Measurements from ENCODE around the gene ITGAV. TPM values are rescaled to one million over a fixed set of nuclear protein-coding genes. Genes with fewer than 3 reads are reported as not detected.

The ITGAV gene
- total and polyA plus RNA-seq, 2 of the 4 experiments (the other 2 are of a cell fraction), result 45.8 to 181 TPM

DNA sequence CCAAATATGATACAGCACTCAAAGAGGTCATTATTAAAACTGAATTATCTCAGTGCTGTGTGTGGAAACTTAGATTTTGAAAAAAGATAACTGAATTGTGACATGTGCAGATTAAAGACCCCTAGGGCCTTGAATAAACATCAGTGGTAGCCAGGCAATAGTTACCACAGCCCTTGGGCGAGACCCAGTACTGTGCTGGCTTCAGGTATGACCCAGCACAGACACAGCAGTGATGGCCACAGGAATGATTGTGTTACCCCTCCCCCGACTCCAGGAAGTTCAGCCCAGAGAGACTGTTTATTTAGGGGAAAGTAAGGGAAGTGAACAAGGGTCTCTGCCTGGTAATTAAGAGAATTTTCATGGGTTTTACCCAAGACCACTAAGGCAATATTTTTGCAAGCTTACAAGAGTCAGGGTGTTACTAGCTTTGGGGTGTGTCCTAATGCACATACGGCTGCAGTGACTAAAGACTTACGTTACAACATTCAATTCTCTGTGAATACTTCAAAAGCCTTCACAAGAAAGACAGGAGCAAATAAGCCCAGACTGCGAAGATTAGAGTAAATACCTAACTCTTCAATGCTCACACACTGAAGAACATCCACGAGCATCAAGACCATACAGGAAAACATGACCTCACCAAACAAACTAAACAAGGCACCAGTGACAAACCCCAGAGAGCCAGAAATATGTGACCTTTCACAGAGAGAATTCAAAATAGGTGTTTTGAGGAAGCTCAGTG lies 28.2 kb upstream of the ITGAV start:
- Histone ChIP-seq H3K4me2 (ENCODE audit: low read depth, low read length) (no peak overlapping the region), H4K20me1 (ENCODE audit: insufficient read depth, low read length) (no peaks in the 10 kb centered on the region), H2BK15ac (ENCODE audit: low read depth, low read length) (no peak overlapping the region), H2AFZ (replicated peaks; ENCODE audit: low read length, poor library complexity) (no peak overlapping the region), H3K27me3 (ENCODE audit: control insufficient read depth, insufficient read depth, low read length) (no peaks in the 10 kb centered on the region), H2AK9ac (replicated peaks; ENCODE audit: low read depth, low read length, poor library complexity) (no peak overlapping the region), H4K8ac (ENCODE audit: low read depth in 2 of 2, low read length in 2 of 2) (no peak overlapping the region), H3K18ac (ENCODE audit: low read depth, low read length) (no peak overlapping the region), H3K79me1 (ENCODE audit: low read depth in 1 of 2, low read length in 2 of 2) (no peaks in the 10 kb centered on the region), H3K9ac (ENCODE audit: low read depth, low read length) (no peak overlapping the region), H4K5ac (ENCODE audit: low read depth, low read length) (no peak overlapping the region), H3K9me1 (ENCODE audit: insufficient read depth, low read length) (no peaks in the 10 kb centered on the region), H4K91ac (ENCODE audit: insufficient read depth, low read depth, low read length) (no peak overlapping the region), H2BK5ac (ENCODE audit: low read depth, low read length, poor library complexity, severe bottlenecking) (no peak overlapping the region), H3K9me3 (ENCODE audit: control insufficient read depth, insufficient read depth, low read length) (no peaks in the 10 kb centered on the region), H3K14ac (replicated peaks; ENCODE audit: low read depth, low read length) (no peak overlapping the region), H3K36me3 (ENCODE audit: control insufficient read depth, insufficient read depth, low read length) (no peaks in the 10 kb centered on the region), H3K56ac (ENCODE audit: extremely low read depth, insufficient read depth, low read length) (no peak overlapping the region), H2AK5ac (ENCODE audit: low read depth, low read length) (no peak overlapping the region), H3K23ac (ENCODE audit: low read depth, low read length) (no peak overlapping the region), H3K4me1 (ENCODE audit: control insufficient read depth, insufficient read depth, low read length) (no peaks in the 10 kb centered on the region; the same call in 1 of the 2 replicates), H2BK120ac (ENCODE audit: low read depth, low read length) (no peak overlapping the region), H2BK20ac (ENCODE audit: low read depth, low read length) (no peak overlapping the region), H3K4ac (ENCODE audit: low read depth, low read length) (no peak overlapping the region), H3K4me3 (ENCODE audit: insufficient read depth, low read depth, low read length) (no peak overlapping the region), H3K27ac (ENCODE audit: insufficient read depth, low read length) (no peak overlapping the region)
- TF ChIP-seq, protein P1, sequence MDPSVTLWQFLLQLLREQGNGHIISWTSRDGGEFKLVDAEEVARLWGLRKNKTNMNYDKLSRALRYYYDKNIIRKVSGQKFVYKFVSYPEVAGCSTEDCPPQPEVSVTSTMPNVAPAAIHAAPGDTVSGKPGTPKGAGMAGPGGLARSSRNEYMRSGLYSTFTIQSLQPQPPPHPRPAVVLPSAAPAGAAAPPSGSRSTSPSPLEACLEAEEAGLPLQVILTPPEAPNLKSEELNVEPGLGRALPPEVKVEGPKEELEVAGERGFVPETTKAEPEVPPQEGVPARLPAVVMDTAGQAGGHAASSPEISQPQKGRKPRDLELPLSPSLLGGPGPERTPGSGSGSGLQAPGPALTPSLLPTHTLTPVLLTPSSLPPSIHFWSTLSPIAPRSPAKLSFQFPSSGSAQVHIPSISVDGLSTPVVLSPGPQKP (IDR thresholded peaks at IDR 0.05; ENCODE audit: borderline replicate concordance, low read depth, low read length), result no peak
- TF ChIP-seq RAD21 (IDR thresholded peaks at IDR 0.05; ENCODE audit: low read length) (no peak), RFX5 (IDR thresholded peaks at IDR 0.05; ENCODE audit: low read depth, low read length) (no peak), MXI1 (IDR thresholded peaks at IDR 0.05; ENCODE audit: borderline replicate concordance, low read depth, low read length) (no peak), RCOR1 (IDR thresholded peaks at IDR 0.05; ENCODE audit: insufficient replicate concordance, low read length) (no peak), NFE2L2 (IDR thresholded peaks at IDR 0.05; ENCODE audit: low read depth, low read length) (no peak), USF2 (IDR thresholded peaks at IDR 0.05; ENCODE audit: low read depth, low read length) (no peak)
- in situ Hi-C loops (cut with MboI; ENCODE audit: low sequenced_read_pairs) (no loop called here), intact Hi-C loops (cut with micrococcal nuclease) (no loop called here), dilution Hi-C loops (cut with HindIII; ENCODE audit: low sequenced_read_pairs, unreplicated experiment) (no loop called here)
- WGBS, 2 experiments (ENCODE audit: extremely low coverage in 2 of 2, insufficient read length in 1 of 2), result 92% methylated on average over 2 of the region's 6 CpGs; no CpG with 5 or more reads in 1 of the 2 experiments
- ATAC-seq (ENCODE audit: low read depth) (no peak), DNase-seq (no peak)
- ChIA-PET CTCF (no interaction called here), POLR2A (ENCODE audit: unreplicated experiment) (interaction anchor here (0.5 kb wide), 1 partner anchor 105 kb away, joined by 5 read pairs; no protein-coding TSS in a partner anchor)
- no TSS peak for BruUV-seq (replicated peaks)
